ENCODE results near the gene F2RL3.
"Not testable (repeated sequence)": the region's sequence is repeated elsewhere in the genome, so short reads cannot be mapped to it uniquely, and the experiment has no call there.

The F2RL3 gene

GRCh38 chr19:16888629-16889365 is at the start of gene F2RL3:
Gene F2RL3 (plus strand): TSS chr19:16888999. CDS start chr19:16889190, 191 bp downstream.
- DNase-seq: no peak

- no peak for DNase-seq
These were observed 47.3 kb upstream of the F2RL3 start for GRCh38 chr19:16841391-16841926.

- DNase-seq: no peak
These were observed 41.9 kb upstream of the F2RL3 start for GRCh38 chr19:16846901-16847300.

DNA sequence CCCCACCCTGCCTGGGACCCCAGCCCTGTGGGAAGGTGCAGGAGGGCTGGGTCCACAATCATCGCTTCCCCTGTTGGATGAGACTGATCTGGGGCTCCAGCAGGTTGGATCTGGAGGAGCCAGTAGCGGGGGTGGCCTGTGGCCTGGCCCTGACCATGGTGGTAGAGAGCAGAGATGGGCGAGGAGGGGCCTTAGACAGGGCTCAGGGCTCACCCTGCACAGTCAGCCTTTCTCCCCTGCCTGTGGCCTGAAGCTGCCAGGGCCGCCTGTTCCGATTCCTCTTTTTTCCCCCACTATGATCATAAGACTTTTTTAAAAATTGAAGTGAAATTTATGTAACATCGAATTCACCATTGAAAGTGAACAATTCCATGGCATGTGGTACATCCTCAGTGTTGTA is 41.4 kb upstream of the F2RL3 start:
- DNase-seq: no peak

- no peak for DNase-seq
These were observed 39.6 kb upstream of the F2RL3 start for GRCh38 chr19:16849168-16849567.

GRCh38 chr19:16850133-16850532 is 38.7 kb upstream of the F2RL3 start:
- DNase-seq: no peak

GRCh38 chr19:16851031-16851712 is 37.6 kb upstream of the F2RL3 start:
- no peak for DNase-seq

GRCh38 chr19:16853066-16853465 is 35.7 kb upstream of the F2RL3 start:
- no peak for DNase-seq

DNA sequence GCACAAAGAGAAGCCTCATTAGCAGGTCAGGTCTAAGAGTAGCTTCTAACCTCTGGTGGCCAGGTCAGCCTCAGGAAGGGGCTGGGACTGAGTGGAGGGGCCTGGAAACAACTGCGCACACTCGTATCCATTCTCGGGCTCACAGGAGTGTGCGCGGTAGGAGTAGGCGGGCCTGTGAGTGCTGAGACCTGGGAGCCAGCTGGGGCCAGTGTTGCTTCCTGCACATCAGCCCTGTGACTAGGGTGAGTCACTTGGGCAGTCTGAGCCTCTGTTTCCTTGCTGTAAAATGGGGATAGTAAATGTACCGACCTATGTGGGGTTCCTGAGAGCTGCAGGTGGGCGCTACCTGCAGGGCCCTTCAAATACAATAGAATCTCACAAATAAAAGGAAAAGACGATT is 32.7 kb upstream of the F2RL3 start:
- no peak for DNase-seq

DNA sequence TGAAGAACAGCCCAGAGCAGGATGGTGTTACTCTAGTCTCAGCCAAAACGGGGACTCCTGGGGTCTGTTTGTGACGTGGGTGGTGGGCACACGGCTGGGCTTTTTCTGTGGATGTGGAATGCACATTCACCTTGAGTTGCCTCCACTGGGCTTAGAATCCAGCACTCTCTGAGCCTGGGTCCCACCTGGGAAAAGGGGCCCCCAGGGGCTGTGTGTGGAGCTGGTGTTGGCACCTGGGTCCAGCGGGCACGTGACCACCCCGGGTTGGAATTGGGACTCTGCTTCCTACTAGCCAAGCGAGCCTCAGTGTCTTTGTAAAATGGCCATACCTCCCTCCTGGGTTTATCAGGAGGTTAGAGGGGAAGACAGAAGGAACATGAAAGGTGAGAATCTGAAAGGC is 29.2 kb upstream of the F2RL3 start:
- no peak for DNase-seq

DNA sequence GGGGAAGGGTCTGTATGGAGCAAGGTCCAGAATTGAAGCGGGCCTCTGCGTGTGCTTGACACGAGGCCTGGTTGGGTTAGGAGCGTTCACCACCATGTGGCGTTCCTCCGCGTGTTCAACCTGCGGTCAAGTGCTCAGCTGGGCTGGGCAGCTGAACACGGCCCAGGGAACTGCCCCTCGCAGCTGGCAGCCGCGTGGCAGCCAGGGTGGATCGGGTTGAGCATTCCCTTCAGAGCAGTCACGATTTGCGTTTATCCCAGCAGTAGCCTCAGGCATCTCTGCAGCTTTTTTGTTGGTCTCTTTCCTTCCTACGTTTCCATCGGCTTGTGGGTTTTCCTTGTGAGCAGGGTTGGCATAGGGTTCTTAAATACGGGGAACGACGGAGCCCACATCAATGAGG is 28.7 kb upstream of the F2RL3 start:
- DNase-seq: no peak

DNA sequence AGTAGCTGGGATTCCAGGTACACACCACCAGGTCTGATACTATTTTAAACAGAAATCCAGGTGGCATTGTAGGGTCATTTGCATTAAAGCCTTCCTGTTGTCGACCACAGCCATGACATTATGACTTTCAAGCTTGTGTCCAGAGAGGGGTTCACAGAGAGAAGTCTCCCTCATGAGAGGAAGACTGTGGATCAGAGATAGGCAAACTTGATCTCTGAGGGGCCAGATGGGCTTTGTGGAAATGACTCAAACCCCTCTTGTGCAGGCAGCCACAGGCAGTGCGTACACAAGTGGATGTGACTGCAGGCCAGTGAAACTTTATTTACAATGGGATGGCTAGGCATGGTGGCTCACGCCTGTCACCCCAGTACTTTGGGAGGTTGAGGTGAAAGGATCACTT is 27.8 kb upstream of the F2RL3 start:
- DNase-seq: no peak

GRCh38 chr19:16861834-16862233 is 27.0 kb upstream of the F2RL3 start:
- no peak for DNase-seq

GRCh38 chr19:16862826-16863415 is 25.9 kb upstream of the F2RL3 start:
- no peak for DNase-seq

- no peak for DNase-seq
These were observed 21.6 kb upstream of the F2RL3 start for GRCh38 chr19:16867211-16867610.

GRCh38 chr19:16868423-16869130 is 20.2 kb upstream of the F2RL3 start:
- DNase-seq: no peak

- no peak for DNase-seq
These were observed 19.3 kb upstream of the F2RL3 start for GRCh38 chr19:16869331-16869972.

GRCh38 chr19:16871871-16872270 is 16.9 kb upstream of the F2RL3 start:
- no peak for DNase-seq

- DNase-seq: no peak
These were observed 16.1 kb upstream of the F2RL3 start for GRCh38 chr19:16872728-16873127.

- no peak for DNase-seq
These were observed 15.2 kb upstream of the F2RL3 start for GRCh38 chr19:16873594-16873993.

DNA sequence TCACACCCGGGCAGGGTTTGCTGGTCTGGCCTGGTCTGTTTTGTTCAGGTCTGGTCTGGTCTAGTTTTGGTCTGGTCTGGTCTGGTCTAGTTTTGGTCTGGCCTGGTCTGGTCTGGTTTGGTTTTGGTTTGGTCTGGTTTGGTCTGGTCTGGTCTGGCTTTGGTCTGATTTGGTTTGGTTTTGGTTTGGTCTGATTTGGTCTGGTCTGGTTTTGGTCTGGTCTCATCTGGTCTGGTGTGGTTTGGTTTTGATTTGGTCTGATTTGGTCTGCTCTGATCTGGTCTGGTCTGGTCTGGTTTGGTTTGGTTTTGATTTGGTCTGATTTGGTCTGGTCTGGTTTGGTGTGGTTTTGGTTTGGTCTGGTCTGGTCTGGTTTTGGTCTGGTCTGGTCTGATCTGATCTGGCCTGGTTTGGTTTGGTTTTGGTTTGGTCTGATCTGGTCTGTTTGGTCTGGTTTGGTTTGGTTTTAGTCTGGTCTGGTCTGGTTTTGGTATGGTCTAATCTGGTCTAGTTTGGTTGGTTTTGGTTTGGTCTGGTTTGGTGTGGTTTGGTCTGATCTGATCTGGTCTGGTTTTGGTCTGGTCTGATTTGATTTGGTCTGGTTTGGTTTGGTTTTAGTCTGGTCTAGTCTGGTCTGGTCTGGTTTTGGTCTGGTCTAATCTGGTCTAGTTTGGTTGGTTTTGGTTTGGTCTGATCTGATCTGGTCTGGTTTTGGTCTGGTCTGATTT is 14.4 kb upstream of the F2RL3 start:
- DNase-seq: no peak

DNA sequence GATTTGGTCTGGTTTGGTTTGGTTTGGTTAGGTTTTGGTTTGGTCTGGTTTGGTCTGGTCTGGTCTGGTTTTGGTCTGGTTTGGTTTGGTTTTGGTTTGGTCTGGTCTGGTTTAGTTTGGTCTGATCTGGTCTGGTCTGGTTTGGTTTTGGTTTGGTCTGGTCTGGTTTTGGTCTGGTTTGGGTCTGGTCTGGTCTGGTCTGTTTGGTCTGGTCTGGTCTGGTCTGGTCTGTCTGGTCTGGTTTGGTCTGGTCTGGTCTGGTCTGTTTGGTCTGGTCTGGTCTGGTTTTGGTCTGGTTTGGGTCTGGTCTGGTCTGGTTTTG is 13.9 kb upstream of the F2RL3 start:
- not testable (repeated sequence) for DNase-seq
